Measurements from ENCODE around the gene TTC9. TPM values are rescaled to one million over a fixed set of nuclear protein-coding genes. Genes with fewer than 3 reads are reported as not detected.
A peak's percentile ranks its signal among the peaks of the same experiment; 100 is the strongest.

The TTC9 gene
- total RNA-seq, 2 donors from 2014 or later, result 3.2 to 6.7 TPM

DNA sequence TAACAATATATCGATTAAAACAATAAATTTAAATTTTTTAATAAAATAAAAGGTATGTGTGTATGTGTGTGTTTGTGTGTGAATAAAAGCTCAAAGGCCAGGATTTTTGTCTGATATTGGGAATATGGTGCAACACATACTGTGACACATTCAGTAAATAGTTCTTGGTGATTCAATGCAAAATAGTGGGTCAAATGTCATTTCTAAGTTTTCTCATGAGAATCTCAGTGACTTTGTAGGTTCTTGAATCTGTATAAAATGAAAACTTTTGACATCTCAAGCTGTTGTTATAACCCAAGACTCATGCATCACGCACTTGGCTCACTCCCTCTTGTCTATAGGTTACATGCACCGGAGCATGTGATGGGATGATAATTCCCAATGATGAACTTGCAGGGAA is 25.1 kb upstream of the TTC9 start:
- no peaks in the 10 kb centered on the region for H3K9me3 ChIP-seq
- 84% methylated on average over 3 of the region's 3 CpGs for WGBS
- no peak overlapping the region for H3K27ac ChIP-seq
- no peak for DNase-seq (ENCODE audit: low spot score)
- no peaks in the 10 kb centered on the region for H3K27me3 ChIP-seq (replicated peaks; ENCODE audit: insufficient read depth)
- H3K4me3 ChIP-seq, result no peak overlapping the region
- TF ChIP-seq, protein P1, sequence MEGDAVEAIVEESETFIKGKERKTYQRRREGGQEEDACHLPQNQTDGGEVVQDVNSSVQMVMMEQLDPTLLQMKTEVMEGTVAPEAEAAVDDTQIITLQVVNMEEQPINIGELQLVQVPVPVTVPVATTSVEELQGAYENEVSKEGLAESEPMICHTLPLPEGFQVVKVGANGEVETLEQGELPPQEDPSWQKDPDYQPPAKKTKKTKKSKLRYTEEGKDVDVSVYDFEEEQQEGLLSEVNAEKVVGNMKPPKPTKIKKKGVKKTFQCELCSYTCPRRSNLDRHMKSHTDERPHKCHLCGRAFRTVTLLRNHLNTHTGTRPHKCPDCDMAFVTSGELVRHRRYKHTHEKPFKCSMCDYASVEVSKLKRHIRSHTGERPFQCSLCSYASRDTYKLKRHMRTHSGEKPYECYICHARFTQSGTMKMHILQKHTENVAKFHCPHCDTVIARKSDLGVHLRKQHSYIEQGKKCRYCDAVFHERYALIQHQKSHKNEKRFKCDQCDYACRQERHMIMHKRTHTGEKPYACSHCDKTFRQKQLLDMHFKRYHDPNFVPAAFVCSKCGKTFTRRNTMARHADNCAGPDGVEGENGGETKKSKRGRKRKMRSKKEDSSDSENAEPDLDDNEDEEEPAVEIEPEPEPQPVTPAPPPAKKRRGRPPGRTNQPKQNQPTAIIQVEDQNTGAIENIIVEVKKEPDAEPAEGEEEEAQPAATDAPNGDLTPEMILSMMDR (IDR thresholded peaks at IDR 0.05), result no peak
- TF ChIP-seq POLR2A (IDR thresholded peaks at IDR 0.05) (no peak), POLR2AphosphoS5 (IDR thresholded peaks at IDR 0.05) (no peak)
- no peaks in the 10 kb centered on the region for H3K36me3 ChIP-seq
- H3K4me1 ChIP-seq (replicated peaks), result no peaks in the 10 kb centered on the region
- intact Hi-C loops (cut with DNase I), result no loop called here

DNA sequence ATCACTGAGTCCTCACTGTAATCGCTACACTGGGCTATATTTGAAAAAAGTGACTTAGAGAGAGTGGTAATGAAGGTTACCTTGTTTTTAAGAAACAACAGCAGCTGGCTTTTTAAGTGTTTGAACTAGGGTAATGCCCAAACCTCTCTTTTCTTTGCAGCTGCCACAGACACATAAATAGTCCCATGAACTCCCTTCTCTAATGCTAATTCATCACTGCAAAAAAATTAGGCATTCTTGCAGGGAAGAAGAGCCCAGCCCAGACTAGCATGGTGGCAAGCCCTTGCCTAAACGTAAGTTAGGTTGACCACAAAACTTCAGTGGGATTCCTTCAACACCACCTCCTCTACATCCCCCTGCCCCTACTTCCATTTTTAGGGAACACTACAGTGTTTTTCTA is 23.4 kb upstream of the TTC9 start:
- 62% methylated on average over 2 of the region's 2 CpGs for WGBS
- TF ChIP-seq POLR2AphosphoS5 (IDR thresholded peaks at IDR 0.05), result no peak
- TF ChIP-seq, protein P1 (IDR thresholded peaks at IDR 0.05), result no peak
- intact Hi-C loops (cut with DNase I), result no loop called here
- no peaks in the 10 kb centered on the region for H3K9me3 ChIP-seq
- no peaks in the 10 kb centered on the region for H3K4me1 ChIP-seq (replicated peaks)
- no peaks in the 10 kb centered on the region for H3K36me3 ChIP-seq
- H3K27ac ChIP-seq, result no peak overlapping the region
- H3K27me3 ChIP-seq (replicated peaks; ENCODE audit: insufficient read depth), result no peaks in the 10 kb centered on the region
- H3K4me3 ChIP-seq, result no peak overlapping the region
- no peak for DNase-seq (ENCODE audit: low spot score)

DNA sequence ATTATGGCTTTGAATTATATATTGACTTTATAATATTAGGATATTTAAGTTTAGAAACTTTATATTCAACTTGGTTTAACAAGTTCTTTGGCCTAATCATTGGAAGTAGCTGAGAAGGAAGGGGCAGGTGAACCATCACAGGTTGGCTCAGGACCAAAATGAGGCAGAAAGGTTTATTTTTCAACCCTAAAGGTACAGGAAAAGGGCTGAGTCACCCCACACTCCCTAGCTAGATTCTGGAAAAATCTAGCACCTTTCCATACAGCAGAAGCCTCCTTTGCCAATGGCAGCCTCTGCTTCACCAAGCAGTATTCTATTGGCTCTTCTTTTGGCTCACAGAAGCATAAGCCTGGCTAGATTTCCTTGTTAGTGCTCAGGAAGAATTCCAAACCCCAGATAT is 22.0 kb upstream of the TTC9 start:
- intact Hi-C loops (cut with DNase I), result loop anchor here (10.0 kb wide), 1 partner anchor 95 kb away; no protein-coding TSS in a partner anchor
- DNase-seq (ENCODE audit: low spot score), result no peak
- Histone ChIP-seq H3K4me3 (no peak overlapping the region), H3K27me3 (replicated peaks; ENCODE audit: insufficient read depth) (no peaks in the 10 kb centered on the region), H3K9me3 (no peaks in the 10 kb centered on the region), H3K36me3 (no peaks in the 10 kb centered on the region), H3K27ac (no peak overlapping the region), H3K4me1 (replicated peaks) (no peaks in the 10 kb centered on the region)
- TF ChIP-seq POLR2AphosphoS5 (IDR thresholded peaks at IDR 0.05) (no peak), POLR2A (IDR thresholded peaks at IDR 0.05) (no peak)
- TF ChIP-seq, protein P1 (IDR thresholded peaks at IDR 0.05), result no peak

DNA sequence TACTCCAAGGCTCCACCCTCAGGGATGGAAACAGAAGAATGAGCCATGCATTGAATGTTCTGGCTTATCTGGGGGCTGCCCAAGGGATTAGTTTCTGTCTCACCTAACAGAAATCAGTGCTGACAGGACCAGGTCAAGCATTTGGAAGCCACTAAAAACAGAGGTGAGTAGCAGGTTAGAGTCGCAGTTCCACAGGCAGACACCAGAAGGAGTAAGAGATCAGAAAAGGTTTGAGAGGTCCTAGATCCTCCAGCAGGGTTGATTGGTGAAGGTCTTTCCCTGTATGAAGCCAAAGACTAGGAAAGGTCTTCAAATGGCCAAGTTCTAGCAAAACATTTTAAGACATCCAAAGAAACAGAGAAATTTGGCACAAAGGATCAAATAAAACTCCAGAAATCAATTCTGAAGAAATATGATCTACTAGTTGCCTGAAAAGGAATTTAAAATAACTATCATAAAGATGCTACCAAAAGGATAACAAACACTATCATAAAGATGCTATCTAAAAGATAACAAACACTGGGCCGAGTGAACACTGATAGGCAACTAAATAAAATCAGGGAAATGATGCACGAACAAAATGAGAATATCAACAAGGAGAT is 19.5 kb upstream of the TTC9 start:
- intact Hi-C loops (cut with DNase I), result loop anchor here (10.0 kb wide), 1 partner anchor 93 kb away; no protein-coding TSS in a partner anchor

More for the DNA sequence above, 19.5 kb upstream of the TTC9 start:
- no peaks in the 10 kb centered on the region for H3K9me3 ChIP-seq
- no peaks in the 10 kb centered on the region for H3K27me3 ChIP-seq (replicated peaks; ENCODE audit: insufficient read depth)
- no peak overlapping the region for H3K4me3 ChIP-seq
- whole genome bisulfite sequencing, result 21% methylated on average over 3 of the region's 3 CpGs
- TF ChIP-seq POLR2AphosphoS5 (IDR thresholded peaks at IDR 0.05) (peak; percentile 18), POLR2A (IDR thresholded peaks at IDR 0.05) (no peak)
- TF ChIP-seq, protein P1 (IDR thresholded peaks at IDR 0.05), result peak; percentile 30 to 84 (median 76)
- DNase-seq (ENCODE audit: low spot score), result peak; percentile 47
- H3K36me3 ChIP-seq, result no peaks in the 10 kb centered on the region
- H3K4me1 ChIP-seq (replicated peaks), result no peaks in the 10 kb centered on the region
- H3K27ac ChIP-seq, result no peak overlapping the region

Data from prostate gland (tissue), 2 donors.